HG03066 (cell line): ENCODE data around the gene FABP6.
"Not testable (repeated sequence)": the region's sequence is repeated elsewhere in the genome, so short reads cannot be mapped to it uniquely, and the experiment has no call there.

Experiments used
- ATAC-seq: cut with Tn5 transposase; IDR thresholded peaks from one replicate; pipeline ENCODE4 v1.9.1; 2021; ENCODE audit warnings: low read depth; ENCODE audit not compliant: unreplicated experiment

The FABP6 gene

GRCh38 chr5:160213537-160213936 is 15.8 kb upstream of the FABP6 start:
- no peak for ATAC-seq

- ATAC-seq = no peak
Observed at GRCh38 chr5:160219356-160219755, 9.9 kb upstream of the FABP6 start.

- ATAC-seq = no peak
Observed at GRCh38 chr5:160221082-160221481, 8.2 kb upstream of the FABP6 start.

GRCh38 chr5:160227012-160227411 is 2.3 kb upstream of the FABP6 start:
- ATAC-seq = no peak

GRCh38 chr5:160230686-160231527 is 1.6 kb downstream of the FABP6 start:
- ATAC-seq = peak; percentile 46

GRCh38 chr5:160231783-160232342 is 2.6 kb downstream of the FABP6 start:
- no peak for ATAC-seq

GRCh38 chr5:160233215-160233614 is 3.9 kb downstream of the FABP6 start:
- ATAC-seq = no peak

- ATAC-seq = no peak
Observed at GRCh38 chr5:160235731-160236130, 6.4 kb downstream of the FABP6 start.

GRCh38 chr5:160237571-160238093 is 8.3 kb downstream of the FABP6 start:
- ATAC-seq = no peak

GRCh38 chr5:160240350-160240749 is 11.0 kb downstream of the FABP6 start:
- no peak for ATAC-seq

GRCh38 chr5:160242145-160242544 is 12.8 kb downstream of the FABP6 start:
- ATAC-seq = no peak

GRCh38 chr5:160245506-160246086 is 16.3 kb downstream of the FABP6 start:
- ATAC-seq = no peak

GRCh38 chr5:160249570-160249969 is 20.3 kb downstream of the FABP6 start:
- not testable (repeated sequence) for ATAC-seq

- no peak for ATAC-seq
Observed at GRCh38 chr5:160250226-160250625, 20.9 kb downstream of the FABP6 start.

GRCh38 chr5:160250826-160251225 is 21.5 kb downstream of the FABP6 start:
- no peak for ATAC-seq

GRCh38 chr5:160251406-160252155 is 22.3 kb downstream of the FABP6 start:
- ATAC-seq = no peak

GRCh38 chr5:160252916-160253315 is 23.6 kb downstream of the FABP6 start:
- ATAC-seq = no peak

GRCh38 chr5:160253441-160253840 is 24.1 kb downstream of the FABP6 start:
- ATAC-seq = no peak

- ATAC-seq = no peak
Observed at GRCh38 chr5:160254706-160255105, 25.4 kb downstream of the FABP6 start.

- no peak for ATAC-seq
Observed at GRCh38 chr5:160259341-160259740, 30.0 kb downstream of the FABP6 start.
